Lower lobe of right lung (tissue), 2 donors: ENCODE results near the gene FCHO1. TPM values are rescaled to one million over a fixed set of nuclear protein-coding genes. Genes with fewer than 3 reads are reported as not detected.

Source experiments
- ATAC-seq, 2 donors: fragments of 200-7000 bp; cut with Tn5 transposase; one replicate each; pipeline ENCODE4 v1.9.1; 2020 to 2022; ENCODE audit warnings: mild to moderate bottlenecking in 2 of 2, moderate library complexity in 2 of 2
- DNase-seq: peaks from one replicate; pipeline ENCODE4 v3.0.0-alpha.2; 2020
- H3K27ac ChIP-seq: fragments of 200-600 bp; one replicate; pipeline ENCODE4 v1.8.0; 2022
- H3K27me3 ChIP-seq: fragments of 200-600 bp; one replicate; pipeline ENCODE4 v1.8.0; 2022; ENCODE audit warnings: low read depth
- H3K36me3 ChIP-seq: fragments of 200-600 bp; one replicate; pipeline ENCODE4 v1.8.0; 2022; ENCODE audit warnings: mild to moderate bottlenecking
- H3K4me1 ChIP-seq: fragments of 200-600 bp; one replicate; pipeline ENCODE4 v1.8.0; 2022
- H3K4me3 ChIP-seq: fragments of 200-600 bp; one replicate; pipeline ENCODE4 v1.8.0; 2022; ENCODE audit warnings: mild to moderate bottlenecking
- H3K9me3 ChIP-seq: fragments of 200-600 bp; one replicate; pipeline ENCODE4 v1.8.0; 2022
- intact Hi-C: fragments of 100-400 bp; cut with DNase I; formaldehyde crosslinking; loops from one replicate; pipeline ENCODE4 v1.11.0; 2022
- total RNA-seq: library from RNA; stranded (reverse); fragmentation: NEBNext Ultra II Directional; extraction: Animal tissue kit (Norgen Biotek cat#: 25700); gene quantifications from one replicate; pipeline ENCODE4 v1.2.1, GENCODE V29; 2021
- TF ChIP-seq, protein P1 (sequence below): fragments of 200-600 bp; IDR thresholded peaks from one replicate; pipeline ENCODE4 v1.8.0; 2022; ENCODE audit warnings: antibody characterized with exemption, mild to moderate bottlenecking
- donor health status: DM: no; HTN: yes; CAD: no; lungs with severe emphysema.

The FCHO1 gene
- total RNA-seq, 1 donor from 2014 or later: 8.7 TPM

DNA sequence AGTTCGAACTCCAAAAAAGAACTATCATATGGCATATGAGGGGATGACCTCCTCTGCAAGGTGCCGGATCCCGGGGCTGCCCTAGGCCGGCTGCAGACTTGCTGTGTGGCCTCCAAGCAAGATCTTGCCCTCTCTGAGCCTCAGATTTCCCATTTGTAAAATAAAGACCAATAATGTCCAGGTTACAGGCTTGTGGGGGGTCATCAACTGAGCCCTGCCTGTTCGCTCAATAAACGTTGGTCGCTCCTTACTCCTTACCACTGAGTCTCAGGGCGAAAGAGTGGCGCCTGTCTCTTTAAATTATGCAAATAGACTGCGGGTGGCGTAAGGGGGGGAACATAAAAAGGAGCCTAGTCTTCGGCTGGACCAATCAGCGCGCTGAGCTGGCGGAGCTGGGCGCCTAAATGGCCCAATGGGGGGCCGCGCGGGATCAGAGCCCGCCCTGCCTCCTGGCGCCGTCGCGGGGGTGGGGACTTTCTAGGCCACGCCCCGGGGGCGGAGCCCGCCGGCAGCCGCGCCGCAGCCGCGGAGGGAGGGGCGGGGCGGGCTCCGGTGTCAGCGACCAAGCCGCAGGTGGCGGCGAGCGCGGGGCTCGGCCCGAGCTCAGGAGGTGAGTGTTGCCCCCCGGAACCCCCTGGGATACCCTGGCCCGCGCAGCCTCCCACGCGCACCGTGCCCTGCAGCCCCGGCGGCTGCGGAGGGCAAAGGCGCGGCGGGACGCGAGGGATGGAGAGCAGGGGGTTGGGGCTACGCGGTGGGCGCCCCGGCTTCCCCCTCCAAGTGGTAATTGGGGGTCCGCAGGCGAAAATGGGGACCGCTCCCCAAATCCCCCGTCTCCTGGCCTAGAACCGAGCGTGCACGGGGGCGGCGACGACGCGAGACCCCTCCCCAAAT, 3.8 kb upstream of the FCHO1 start:
- Histone ChIP-seq H3K36me3 (no peaks in the 10 kb centered on the region), H3K27me3 (no peaks in the 10 kb centered on the region), H3K4me3 (peak overlapping the region; percentile 63), H3K4me1 (peaks cover 15% of the 10 kb centered on the region), H3K9me3 (no peaks in the 10 kb centered on the region), H3K27ac (peak overlapping the region; percentile 36)
- peak; percentile 97 to 98 for ATAC-seq
- DNase-seq: peak; percentile 96
- TF ChIP-seq, protein P1, sequence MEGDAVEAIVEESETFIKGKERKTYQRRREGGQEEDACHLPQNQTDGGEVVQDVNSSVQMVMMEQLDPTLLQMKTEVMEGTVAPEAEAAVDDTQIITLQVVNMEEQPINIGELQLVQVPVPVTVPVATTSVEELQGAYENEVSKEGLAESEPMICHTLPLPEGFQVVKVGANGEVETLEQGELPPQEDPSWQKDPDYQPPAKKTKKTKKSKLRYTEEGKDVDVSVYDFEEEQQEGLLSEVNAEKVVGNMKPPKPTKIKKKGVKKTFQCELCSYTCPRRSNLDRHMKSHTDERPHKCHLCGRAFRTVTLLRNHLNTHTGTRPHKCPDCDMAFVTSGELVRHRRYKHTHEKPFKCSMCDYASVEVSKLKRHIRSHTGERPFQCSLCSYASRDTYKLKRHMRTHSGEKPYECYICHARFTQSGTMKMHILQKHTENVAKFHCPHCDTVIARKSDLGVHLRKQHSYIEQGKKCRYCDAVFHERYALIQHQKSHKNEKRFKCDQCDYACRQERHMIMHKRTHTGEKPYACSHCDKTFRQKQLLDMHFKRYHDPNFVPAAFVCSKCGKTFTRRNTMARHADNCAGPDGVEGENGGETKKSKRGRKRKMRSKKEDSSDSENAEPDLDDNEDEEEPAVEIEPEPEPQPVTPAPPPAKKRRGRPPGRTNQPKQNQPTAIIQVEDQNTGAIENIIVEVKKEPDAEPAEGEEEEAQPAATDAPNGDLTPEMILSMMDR: no peak
- intact Hi-C loops: no loop called here

DNA sequence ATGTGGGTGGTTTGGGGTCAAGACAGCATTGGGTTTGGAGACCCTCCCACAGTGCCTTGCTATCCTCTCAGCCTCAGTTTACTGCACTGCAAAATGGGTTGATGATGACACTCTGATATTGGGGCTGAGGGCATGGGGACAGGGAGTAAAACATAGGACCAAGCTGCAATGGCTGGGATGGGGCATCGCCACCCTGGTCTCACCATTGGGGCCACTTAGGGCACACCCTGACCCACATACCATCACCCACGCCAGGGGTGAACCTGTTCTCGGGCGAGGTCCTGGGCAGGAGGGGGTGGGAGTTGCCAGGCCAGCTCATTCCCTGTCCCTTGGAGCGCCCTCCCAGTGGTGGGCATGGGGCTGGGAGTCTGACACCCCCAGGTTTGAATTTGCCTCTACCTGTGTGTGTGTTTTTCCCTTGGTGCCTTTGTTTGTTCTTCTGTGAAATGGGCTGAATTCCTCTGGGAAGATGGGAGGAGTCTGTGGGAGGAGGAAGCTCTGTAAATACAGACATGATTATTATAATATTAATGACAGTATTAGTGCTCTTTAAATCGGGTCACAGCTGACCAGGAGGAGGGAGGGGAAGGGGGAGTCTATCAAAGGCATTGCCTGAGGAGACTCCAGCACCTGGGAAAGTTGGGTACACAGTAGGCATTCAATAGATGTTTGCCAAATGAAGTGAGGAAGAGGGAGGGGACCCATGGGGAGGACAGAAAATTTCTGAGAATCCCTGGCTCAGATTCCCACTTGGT, 2.2 kb upstream of the FCHO1 start:
- ATAC-seq (no peak), DNase-seq (no peak)
- Histone ChIP-seq H3K36me3 (no peaks in the 10 kb centered on the region), H3K27ac (no peak overlapping the region), H3K9me3 (no peaks in the 10 kb centered on the region), H3K4me3 (no peak overlapping the region), H3K27me3 (no peaks in the 10 kb centered on the region), H3K4me1 (peaks cover 15% of the 10 kb centered on the region)
- TF ChIP-seq, protein P1: no peak
- intact Hi-C loops: no loop called here

DNA sequence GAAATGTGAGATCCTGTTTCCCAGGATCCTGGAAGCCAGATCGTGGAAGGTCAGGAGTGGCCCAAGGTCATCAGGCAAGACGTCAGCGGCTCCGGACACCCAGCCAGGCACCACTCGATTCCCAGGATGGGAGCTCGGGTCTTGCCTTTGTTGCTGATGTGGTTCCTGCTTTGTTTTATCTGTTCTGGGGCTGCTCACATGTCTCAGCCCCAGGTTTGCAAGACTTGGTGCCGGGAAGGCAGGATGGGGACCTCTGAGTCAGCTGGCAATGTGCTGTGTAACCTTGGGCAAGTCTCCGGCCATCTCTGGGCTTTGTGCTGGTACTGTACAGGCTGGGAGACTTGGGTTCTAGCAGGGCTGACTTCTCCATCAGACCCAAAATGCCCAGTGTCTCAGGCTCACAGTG, 1.4 kb upstream of the FCHO1 start:
- H3K4me1 ChIP-seq: peaks cover 15% of the 10 kb centered on the region

DNA sequence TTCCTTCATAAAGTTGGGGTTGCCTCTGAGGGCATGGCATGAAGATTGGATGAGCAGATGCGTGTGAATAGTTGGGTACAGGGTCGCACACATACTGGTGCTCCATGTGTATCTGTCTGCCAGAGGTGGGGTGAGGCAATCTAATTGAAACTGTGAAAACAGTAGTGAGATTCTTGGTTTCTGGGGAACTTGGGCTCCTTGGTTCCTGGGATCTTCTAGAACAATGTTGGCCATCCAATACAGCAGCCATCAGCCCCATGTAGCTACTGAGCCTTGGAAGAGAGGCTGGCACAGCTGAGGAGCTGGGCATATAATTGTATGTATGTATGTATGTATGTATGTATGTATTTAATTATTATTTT, 616 bp downstream of the FCHO1 start:
- DNase-seq (no peak), ATAC-seq (no peak)
- peak overlapping the region; percentile 49 for H3K4me3 ChIP-seq
- H3K4me1 ChIP-seq: peaks cover 15% of the 10 kb centered on the region
- TF ChIP-seq, protein P1: no peak
- no peaks in the 10 kb centered on the region for H3K27me3 ChIP-seq
- no peaks in the 10 kb centered on the region for H3K36me3 ChIP-seq
- intact Hi-C loops: no loop called here
- H3K27ac ChIP-seq: peak overlapping the region; percentile 67
- H3K9me3 ChIP-seq: no peaks in the 10 kb centered on the region

More for the DNA sequence above, 1.4 kb upstream of the FCHO1 start:
- Histone ChIP-seq H3K9me3 (no peaks in the 10 kb centered on the region), H3K27ac (no peak overlapping the region), H3K27me3 (no peaks in the 10 kb centered on the region), H3K36me3 (no peaks in the 10 kb centered on the region), H3K4me3 (no peak overlapping the region)
- DNase-seq: no peak
- TF ChIP-seq, protein P1: no peak
- intact Hi-C loops: no loop called here
- no peak for ATAC-seq

DNA sequence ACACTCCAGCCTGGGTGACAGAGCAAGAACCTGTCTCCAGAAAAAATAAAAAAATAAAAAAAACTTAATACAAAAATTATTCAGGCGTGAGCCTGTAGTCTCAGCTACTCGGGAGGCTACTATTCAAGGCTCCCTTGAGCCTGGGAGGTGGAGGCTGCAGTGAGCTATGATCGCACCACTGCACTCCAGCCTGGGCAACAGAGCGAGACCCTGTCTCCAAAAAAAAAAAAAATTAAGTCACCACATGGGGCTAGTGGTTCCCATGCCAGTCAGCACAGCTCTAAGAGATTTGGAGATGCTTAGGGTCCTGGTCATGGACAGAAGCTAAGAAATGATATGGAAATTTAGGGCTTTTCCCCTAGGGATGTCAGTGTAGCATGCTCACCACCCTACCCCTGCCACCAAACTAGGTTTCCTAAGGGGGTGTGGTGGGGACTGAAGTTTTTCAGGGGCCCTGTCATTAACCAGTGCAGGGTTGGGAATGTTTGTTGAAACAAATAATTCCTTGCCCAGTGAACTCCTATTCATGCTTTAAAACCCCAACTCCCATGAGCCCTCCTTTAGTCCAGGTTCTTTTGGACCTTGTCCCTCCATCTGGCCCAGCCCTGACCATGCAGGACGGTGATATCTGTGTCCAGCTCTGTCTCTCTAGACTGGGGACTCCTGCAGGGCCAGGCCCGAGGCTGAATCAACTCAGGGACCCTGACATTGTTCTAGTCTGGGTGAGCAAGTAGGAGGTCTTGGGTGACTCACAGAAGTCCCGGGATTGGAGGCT, 1.8 kb downstream of the FCHO1 start:
- no peaks in the 10 kb centered on the region for H3K36me3 ChIP-seq
- TF ChIP-seq, protein P1: no peak

More for the DNA sequence above, 1.8 kb downstream of the FCHO1 start:
- Histone ChIP-seq H3K4me1 (peaks cover 10% of the 10 kb centered on the region), H3K27ac (no peak overlapping the region), H3K9me3 (no peaks in the 10 kb centered on the region), H3K27me3 (no peaks in the 10 kb centered on the region), H3K4me3 (no peak overlapping the region)
- no peak for ATAC-seq
- no peak for DNase-seq
- intact Hi-C loops: no loop called here
